Nephron (organoid): ENCODE measurements around the gene DNAI4.
"Not testable (repeated sequence)": the region's sequence is repeated elsewhere in the genome, so short reads cannot be mapped to it uniquely, and the experiment has no call there.

Experiments
- H3K27ac Mint-ChIP-seq, 3 experiments: 2 replicates each; pipeline ENCODE4 v1.8.0; 2020; ENCODE audit warnings: mixed read lengths in 3 of 3, mild to moderate bottlenecking in 2 of 3, moderate library complexity in 1 of 3
- H3K27me3 Mint-ChIP-seq: 2 replicates; pipeline ENCODE4 v1.8.0; 2021; ENCODE audit warnings: low read depth, mild to moderate bottlenecking, moderate library complexity, mixed read lengths
- H3K36me3 Mint-ChIP-seq: 2 replicates; pipeline ENCODE4 v1.8.0; 2020; ENCODE audit warnings: low read depth, mixed read lengths
- H3K4me1 Mint-ChIP-seq: 2 replicates; pipeline ENCODE4 v1.8.0; 2020; ENCODE audit warnings: mixed read lengths
- H3K4me3 Mint-ChIP-seq, 3 experiments: 2 replicates each; pipeline ENCODE4 v1.8.0; 2020; ENCODE audit warnings: mild to moderate bottlenecking in 3 of 3, mixed read lengths in 3 of 3, moderate library complexity in 2 of 3
- H3K9me3 Mint-ChIP-seq: 2 replicates; pipeline ENCODE4 v1.8.0; 2020; ENCODE audit warnings: mixed read lengths
- TF ChIP-seq, protein P1 (sequence below), 3 experiments: fragments of 200-600 bp; sonication (generic); IDR thresholded peaks; one replicate each; pipeline ENCODE4 v1.5.0; 2021; ENCODE audit warnings: antibody characterized with exemption in 3 of 3; ENCODE audit not compliant: unreplicated experiment in 3 of 3

DNAI4 gene, protein sequence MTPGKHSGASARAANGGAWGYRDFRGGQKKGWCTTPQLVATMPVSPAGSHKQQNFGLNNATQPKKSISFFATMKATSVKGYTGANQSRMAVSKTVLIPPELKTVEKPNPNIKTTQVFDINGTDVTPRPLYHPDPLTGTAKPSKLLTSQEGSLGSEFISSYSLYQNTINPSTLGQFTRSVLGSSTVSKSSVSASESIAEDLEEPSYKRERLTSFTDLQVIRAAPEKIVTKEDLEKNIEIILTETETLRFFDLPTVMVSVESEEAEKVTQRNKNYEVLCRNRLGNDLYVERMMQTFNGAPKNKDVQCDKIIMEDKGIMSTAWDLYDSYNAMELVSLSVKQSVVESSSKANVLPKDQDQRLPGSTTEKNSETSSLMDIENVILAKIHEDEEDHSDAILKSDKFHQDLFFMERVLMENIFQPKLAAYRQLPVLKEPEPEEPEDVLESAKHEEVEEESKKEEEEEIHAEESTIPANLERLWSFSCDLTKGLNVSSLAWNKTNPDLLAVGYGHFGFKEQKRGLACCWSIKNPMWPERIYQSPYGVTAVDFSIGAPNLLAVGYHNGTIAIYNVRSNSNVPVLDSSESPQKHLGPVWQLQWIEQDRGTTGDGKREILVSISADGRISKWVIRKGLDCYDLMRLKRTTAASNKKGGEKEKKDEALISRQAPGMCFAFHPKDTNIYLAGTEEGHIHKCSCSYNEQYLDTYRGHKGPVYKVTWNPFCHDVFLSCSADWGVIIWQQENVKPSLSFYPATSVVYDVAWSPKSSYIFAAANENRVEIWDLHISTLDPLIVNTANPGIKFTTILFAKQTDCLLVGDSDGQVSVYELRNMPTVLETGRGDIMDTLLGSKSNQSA

DNA sequence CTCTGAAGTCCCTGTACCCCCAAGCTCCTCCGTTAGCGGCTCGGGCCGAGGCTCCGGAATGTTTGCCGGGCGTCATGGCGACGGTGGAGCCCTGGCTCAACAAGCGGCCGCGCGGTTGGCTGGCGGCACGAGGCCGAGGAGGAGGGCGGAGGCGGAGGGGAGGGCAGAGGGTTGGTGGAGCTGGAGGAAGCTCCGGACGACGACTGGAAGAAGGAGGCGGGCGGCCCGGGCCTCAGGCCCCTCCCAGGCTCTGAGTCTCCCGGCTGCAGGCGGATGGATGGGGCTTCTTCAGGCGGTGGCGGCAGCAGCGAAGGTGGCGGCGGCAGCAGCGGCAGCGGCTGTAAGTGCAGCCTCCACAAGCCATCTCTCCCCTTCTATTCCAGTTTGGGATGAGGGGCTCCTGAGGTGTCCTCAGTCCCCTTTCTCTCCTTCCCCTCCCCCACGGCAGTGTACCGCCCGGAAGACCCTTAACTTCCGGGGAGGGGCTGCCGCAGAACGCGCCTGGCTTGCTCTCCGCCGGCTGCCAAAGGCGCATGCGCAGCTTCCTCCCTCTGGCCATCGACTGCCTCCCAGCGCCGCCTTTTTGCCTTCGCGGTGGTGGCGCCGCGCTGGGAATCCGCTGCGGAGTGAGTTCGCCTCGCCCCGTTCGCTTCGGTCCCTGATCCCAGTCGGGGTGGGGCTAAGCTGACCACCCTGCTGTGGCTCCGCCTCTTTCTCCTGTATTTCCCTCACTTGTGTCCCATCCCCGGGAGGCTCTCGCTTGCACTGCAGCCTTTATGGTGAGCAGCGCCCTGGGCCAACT is at the start of gene DNAI4, which contains the start of gene MIER1:
TSS of gene DNAI4 (minus strand) at position 101 of the 802 bp plus-strand sequence. CDS start at position 76, 25 bp downstream.
TSS of gene MIER1 (plus strand) at position 235 of the 802 bp plus-strand sequence. CDS start at position 274, 39 bp downstream.
- peaks cover 37% of the 10 kb centered on the region for H3K4me1 Mint-ChIP-seq
- TF ChIP-seq, protein P1, sequence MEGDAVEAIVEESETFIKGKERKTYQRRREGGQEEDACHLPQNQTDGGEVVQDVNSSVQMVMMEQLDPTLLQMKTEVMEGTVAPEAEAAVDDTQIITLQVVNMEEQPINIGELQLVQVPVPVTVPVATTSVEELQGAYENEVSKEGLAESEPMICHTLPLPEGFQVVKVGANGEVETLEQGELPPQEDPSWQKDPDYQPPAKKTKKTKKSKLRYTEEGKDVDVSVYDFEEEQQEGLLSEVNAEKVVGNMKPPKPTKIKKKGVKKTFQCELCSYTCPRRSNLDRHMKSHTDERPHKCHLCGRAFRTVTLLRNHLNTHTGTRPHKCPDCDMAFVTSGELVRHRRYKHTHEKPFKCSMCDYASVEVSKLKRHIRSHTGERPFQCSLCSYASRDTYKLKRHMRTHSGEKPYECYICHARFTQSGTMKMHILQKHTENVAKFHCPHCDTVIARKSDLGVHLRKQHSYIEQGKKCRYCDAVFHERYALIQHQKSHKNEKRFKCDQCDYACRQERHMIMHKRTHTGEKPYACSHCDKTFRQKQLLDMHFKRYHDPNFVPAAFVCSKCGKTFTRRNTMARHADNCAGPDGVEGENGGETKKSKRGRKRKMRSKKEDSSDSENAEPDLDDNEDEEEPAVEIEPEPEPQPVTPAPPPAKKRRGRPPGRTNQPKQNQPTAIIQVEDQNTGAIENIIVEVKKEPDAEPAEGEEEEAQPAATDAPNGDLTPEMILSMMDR (IDR thresholded peaks at IDR 0.05; ENCODE audit: unreplicated experiment in 3 of 3), result peak in 1 of 3 experiments; percentile 30
- H3K27ac Mint-ChIP-seq, result peak within 1 kb of the TSS; percentile 92 to 99 (median 96)
- no peaks in the 10 kb centered on the region for H3K9me3 Mint-ChIP-seq
- H3K4me3 Mint-ChIP-seq, result peak within 1 kb of the TSS; percentile 92 to 94 (median 94)
- peaks cover 5% of the 10 kb centered on the region for H3K27me3 Mint-ChIP-seq
- peaks cover 6% of the 10 kb centered on the region for H3K36me3 Mint-ChIP-seq

DNA sequence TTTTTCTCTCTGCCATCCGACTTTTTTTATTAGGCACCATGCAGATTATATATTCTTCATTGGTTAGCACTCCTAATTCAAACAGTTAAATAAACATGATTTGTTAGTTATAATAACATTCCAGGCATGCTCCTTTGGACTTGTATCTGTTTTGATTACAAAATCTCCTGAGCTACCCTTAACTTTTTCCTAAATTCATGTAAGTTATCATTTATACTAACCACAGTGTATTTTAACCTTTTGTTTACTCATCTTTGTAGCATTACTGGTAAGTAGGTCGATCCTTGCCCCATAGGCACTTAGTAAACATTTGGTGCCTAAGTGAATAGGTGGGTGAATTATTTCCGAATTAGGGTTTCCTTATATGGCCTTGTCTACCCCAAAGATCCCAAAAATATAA is 43.9 kb upstream of the DNAI4 start:
- TF ChIP-seq, protein P1 (IDR thresholded peaks at IDR 0.05; ENCODE audit: unreplicated experiment in 3 of 3), result no peak
- no peak overlapping the region for H3K4me3 Mint-ChIP-seq
- H3K27me3 Mint-ChIP-seq, result no peaks in the 10 kb centered on the region
- H3K9me3 Mint-ChIP-seq, result peaks cover 21% of the 10 kb centered on the region
- peaks cover 77% of the 10 kb centered on the region for H3K36me3 Mint-ChIP-seq
- H3K27ac Mint-ChIP-seq, result no peak overlapping the region
- H3K4me1 Mint-ChIP-seq, result no peaks in the 10 kb centered on the region

DNA sequence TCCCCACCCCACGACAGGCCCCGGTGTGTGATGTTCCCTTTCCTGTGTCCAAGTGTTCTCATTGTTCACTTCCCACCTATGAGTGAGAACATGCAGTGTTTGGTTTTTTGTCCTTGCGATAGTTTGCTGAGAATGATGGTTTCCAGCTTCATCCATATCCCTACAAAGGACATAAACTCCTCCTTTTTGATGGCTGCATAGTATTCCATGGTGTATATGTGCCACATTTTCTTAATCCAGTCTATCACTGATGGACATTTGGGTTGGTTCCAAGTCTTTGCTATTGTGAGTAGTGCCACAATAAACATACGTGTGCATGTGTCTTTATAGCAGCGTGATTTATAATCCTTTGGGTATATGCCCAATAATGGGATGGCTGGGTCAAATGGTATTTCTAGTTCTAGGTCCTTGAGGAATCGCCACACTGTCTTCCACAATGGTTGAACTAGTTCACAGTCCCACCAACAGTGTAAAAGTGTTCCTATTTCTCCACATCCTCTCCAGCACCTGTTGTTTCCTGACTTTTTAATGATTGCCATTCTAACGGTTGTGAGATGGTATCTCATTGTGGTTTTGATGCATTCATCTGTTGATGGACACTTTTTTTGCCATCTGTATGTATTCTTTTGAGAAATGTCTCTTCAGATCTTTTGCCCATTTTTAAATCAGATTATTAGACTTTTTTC is 41.7 kb upstream of the DNAI4 start:
- Mint-ChIP-seq H3K9me3 (peaks cover 21% of the 10 kb centered on the region), H3K36me3 (peaks cover 77% of the 10 kb centered on the region)
- not testable (repeated sequence) for H3K27ac Mint-ChIP-seq, H3K4me1 Mint-ChIP-seq, H3K4me3 Mint-ChIP-seq, H3K27me3 Mint-ChIP-seq

DNA sequence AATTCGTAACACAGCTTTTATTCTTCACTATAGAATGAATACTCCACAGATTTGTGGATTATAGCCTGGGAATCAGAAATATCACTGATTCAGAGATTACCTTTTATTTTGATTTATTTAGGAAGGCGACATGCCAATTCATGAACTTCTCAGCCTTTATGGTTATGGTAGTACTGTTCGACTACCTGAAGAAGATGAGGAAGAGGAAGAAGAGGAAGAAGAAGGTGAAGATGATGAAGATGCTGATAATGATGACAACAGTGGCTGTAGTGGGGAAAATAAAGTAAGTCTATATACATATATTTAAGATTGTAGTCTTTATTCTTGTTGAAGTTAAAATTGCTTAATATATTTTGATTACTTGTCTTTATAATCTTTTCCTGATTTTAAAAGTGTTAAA is 33.3 kb upstream of the DNAI4 start:
- TF ChIP-seq, protein P1 (IDR thresholded peaks at IDR 0.05; ENCODE audit: unreplicated experiment in 3 of 3), result no peak
- Mint-ChIP-seq H3K9me3 (no peaks in the 10 kb centered on the region), H3K27ac (no peak overlapping the region), H3K4me1 (no peaks in the 10 kb centered on the region), H3K27me3 (no peaks in the 10 kb centered on the region), H3K4me3 (no peak overlapping the region), H3K36me3 (peaks cover 72% of the 10 kb centered on the region)

DNA sequence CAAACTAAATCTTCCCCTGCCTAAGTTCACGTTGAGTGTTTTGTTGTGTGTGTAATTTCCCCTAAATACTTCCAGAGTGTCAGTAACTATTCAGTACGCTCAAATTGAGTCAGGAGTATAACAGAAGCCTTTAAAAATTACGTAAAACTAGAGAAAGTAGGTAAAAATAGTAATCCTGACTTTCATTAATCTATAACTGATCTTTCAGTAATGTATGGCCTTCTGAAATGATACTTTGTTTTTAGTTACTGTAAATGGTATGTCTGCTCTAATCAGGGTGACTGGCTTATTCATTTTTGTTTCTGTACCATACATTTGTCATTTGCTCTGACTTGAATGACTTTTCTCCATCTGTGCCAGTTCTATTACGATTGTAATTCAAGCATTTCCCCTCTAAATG is 29.6 kb upstream of the DNAI4 start:
- no peak overlapping the region for H3K27ac Mint-ChIP-seq

More for the DNA sequence above, 29.6 kb upstream of the DNAI4 start:
- TF ChIP-seq, protein P1 (IDR thresholded peaks at IDR 0.05; ENCODE audit: unreplicated experiment in 3 of 3), result no peak
- Mint-ChIP-seq H3K4me1 (no peaks in the 10 kb centered on the region), H3K36me3 (peaks cover 70% of the 10 kb centered on the region), H3K27me3 (no peaks in the 10 kb centered on the region), H3K4me3 (no peak overlapping the region), H3K9me3 (no peaks in the 10 kb centered on the region)
